Osteoblast (primary cell): ENCODE data around the gene PDCD4. TPM values are rescaled to one million over a fixed set of nuclear protein-coding genes. Genes with fewer than 3 reads are reported as not detected.
A peak's percentile ranks its signal among the peaks of the same experiment; 100 is the strongest.

Experiments
- DNase-seq: peaks from one replicate; pipeline ENCODE4 v3.0.0; 2011; ENCODE audit warnings: low spot score, mixed read lengths; ENCODE audit not compliant: insufficient read length; ENCODE audit errors: missing footprints
- H2AFZ ChIP-seq: 2 replicates; pipeline ENCODE4 v1.6.0; 2011; ENCODE audit warnings: mild to moderate bottlenecking, low read length
- H3K27ac ChIP-seq: 2 replicates; pipeline ENCODE4 v1.5.1; 2011; ENCODE audit warnings: mild to moderate bottlenecking, low read depth, low read length, moderate library complexity
- H3K27me3 ChIP-seq: 2 replicates; pipeline ENCODE4 v1.6.0; 2012; ENCODE audit warnings: mild to moderate bottlenecking, control low read depth, inconsistent platforms, low read length, moderate library complexity; ENCODE audit not compliant: insufficient read depth
- H3K36me3 ChIP-seq: 2 replicates; pipeline ENCODE4 v1.5.1; 2011; ENCODE audit warnings: mild to moderate bottlenecking, low read length, control low read depth, moderate library complexity; ENCODE audit not compliant: insufficient read depth
- H3K4me1 ChIP-seq: 2 replicates; pipeline ENCODE4 v1.5.1; 2011; ENCODE audit warnings: mild to moderate bottlenecking, low read length, control low read depth, moderate library complexity; ENCODE audit not compliant: insufficient read depth
- H3K4me2 ChIP-seq: 2 replicates; pipeline ENCODE4 v1.6.0; 2011; ENCODE audit warnings: mild to moderate bottlenecking, low read length; ENCODE audit not compliant: insufficient read depth
- H3K4me3 ChIP-seq: fragments of 200-600 bp; sonication (generic); 3 replicates; pipeline ENCODE4 v1.5.1; 2012; ENCODE audit warnings: mild to moderate bottlenecking, low read length, inconsistent platforms; ENCODE audit not compliant: insufficient read depth
- H3K79me2 ChIP-seq: 2 replicates; pipeline ENCODE4 v1.6.0; 2012; ENCODE audit warnings: mild to moderate bottlenecking, low read length, control low read depth, inconsistent platforms; ENCODE audit not compliant: insufficient read depth
- H3K9me3 ChIP-seq: 2 replicates; pipeline ENCODE4 v1.5.1; 2011; ENCODE audit warnings: low read depth, low read length, control low read depth
- H4K20me1 ChIP-seq: 2 replicates; pipeline ENCODE4 v1.6.0; 2012; ENCODE audit warnings: mild to moderate bottlenecking, low read length, control low read depth; ENCODE audit not compliant: insufficient read depth
- total RNA-seq: library from RNA; depleted of rRNA; stranded (reverse); fragments of >200 nt; gene quantifications from 2 replicates; pipeline ENCODE4 v1.2.3, GENCODE V29; 2012
- TF ChIP-seq, protein P1 (sequence below): IDR thresholded peaks from 2 replicates; pipeline ENCODE4 v1.5.1; 2011; ENCODE audit warnings: mild to moderate bottlenecking, low read depth, low read length, moderate library complexity; ENCODE audit errors: extremely low read depth

Gene PDCD4
- total RNA-seq, 1 donor: 73.8 TPM

DNA sequence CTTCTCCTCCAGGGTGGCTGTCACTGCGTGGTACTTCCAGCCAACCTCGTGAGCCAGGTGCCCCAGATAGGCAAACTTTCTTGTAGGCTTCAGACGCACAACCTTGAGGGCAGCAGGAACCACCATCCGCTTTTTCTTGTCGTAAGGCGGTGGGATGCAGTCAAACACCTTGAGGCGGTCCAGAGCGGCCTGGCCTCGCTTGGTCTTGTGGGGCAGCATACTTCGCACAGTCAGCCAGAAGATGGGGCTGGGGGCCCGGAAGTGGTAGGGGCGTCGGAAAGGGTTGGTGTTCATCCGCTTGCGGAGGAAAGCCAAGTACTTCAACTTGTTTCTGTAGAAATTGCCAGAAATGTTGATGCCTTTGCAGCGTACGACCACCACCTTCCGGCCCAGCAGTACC, 65.0 kb downstream of the PDCD4 start:
- Histone ChIP-seq H3K4me3 (no peak overlapping the region), H2AFZ (no peak overlapping the region), H3K27me3 (no peaks in the 10 kb centered on the region), H3K27ac (no peak overlapping the region), H4K20me1 (peaks cover 51% of the 10 kb centered on the region), H3K79me2 (peaks cover 96% of the 10 kb centered on the region), H3K36me3 (no peaks in the 10 kb centered on the region), H3K4me2 (no peak overlapping the region), H3K9me3 (no peaks in the 10 kb centered on the region), H3K4me1 (peaks cover 5% of the 10 kb centered on the region)
- TF ChIP-seq, protein P1, sequence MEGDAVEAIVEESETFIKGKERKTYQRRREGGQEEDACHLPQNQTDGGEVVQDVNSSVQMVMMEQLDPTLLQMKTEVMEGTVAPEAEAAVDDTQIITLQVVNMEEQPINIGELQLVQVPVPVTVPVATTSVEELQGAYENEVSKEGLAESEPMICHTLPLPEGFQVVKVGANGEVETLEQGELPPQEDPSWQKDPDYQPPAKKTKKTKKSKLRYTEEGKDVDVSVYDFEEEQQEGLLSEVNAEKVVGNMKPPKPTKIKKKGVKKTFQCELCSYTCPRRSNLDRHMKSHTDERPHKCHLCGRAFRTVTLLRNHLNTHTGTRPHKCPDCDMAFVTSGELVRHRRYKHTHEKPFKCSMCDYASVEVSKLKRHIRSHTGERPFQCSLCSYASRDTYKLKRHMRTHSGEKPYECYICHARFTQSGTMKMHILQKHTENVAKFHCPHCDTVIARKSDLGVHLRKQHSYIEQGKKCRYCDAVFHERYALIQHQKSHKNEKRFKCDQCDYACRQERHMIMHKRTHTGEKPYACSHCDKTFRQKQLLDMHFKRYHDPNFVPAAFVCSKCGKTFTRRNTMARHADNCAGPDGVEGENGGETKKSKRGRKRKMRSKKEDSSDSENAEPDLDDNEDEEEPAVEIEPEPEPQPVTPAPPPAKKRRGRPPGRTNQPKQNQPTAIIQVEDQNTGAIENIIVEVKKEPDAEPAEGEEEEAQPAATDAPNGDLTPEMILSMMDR: no peak
- no peak for DNase-seq

- no peaks in the 10 kb centered on the region for H3K9me3 ChIP-seq
- peaks cover 5% of the 10 kb centered on the region for H3K4me1 ChIP-seq
- H3K36me3 ChIP-seq: no peaks in the 10 kb centered on the region
- DNase-seq: no peak
- no peaks in the 10 kb centered on the region for H3K27me3 ChIP-seq
- peaks cover 98% of the 10 kb centered on the region for H3K79me2 ChIP-seq
- H3K27ac ChIP-seq: no peak overlapping the region
- H4K20me1 ChIP-seq: peaks cover 33% of the 10 kb centered on the region
- TF ChIP-seq, protein P1: no peak
- no peak overlapping the region for H3K4me2 ChIP-seq
- no peak overlapping the region for H2AFZ ChIP-seq
- no peak overlapping the region for H3K4me3 ChIP-seq
These were observed 67.7 kb downstream of the PDCD4 start for GRCh38 chr10:110939419-110939818.

DNA sequence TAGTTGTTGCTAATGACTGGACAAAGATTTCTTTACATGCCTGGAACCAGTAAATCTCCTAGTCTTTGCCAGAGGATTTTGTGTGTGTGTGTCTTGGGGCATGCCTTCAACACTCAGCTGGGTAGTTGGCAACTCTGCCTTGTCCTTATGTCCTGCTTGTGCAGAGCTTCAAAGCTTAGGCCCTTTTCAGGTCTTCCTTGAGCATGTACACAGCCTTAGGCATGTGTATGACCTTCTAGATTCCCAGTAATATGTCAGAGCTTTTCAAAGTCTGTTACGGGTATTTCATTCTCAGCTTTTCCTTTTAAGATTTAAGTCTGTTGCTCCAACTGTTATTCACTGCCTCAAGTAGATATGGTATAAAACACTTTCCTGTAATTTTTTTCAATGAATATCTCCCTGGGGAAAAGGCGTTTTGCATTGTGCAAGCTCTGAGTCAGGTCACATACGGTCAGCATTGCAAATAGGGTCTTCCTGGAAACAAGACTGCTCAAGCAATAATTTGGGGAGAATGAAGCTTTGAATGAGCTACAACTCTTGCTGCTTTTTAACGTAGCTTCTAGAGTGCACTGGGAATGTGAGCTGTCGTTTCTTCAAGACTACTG, 73.2 kb downstream of the PDCD4 start:
- TF ChIP-seq, protein P1: no peak
- H2AFZ ChIP-seq: no peak overlapping the region
- peak overlapping the region; percentile 21 for H3K4me3 ChIP-seq
- no peaks in the 10 kb centered on the region for H3K27me3 ChIP-seq
- H3K9me3 ChIP-seq: no peaks in the 10 kb centered on the region
- no peak for DNase-seq
- peak overlapping the region; percentile 56 for H3K4me2 ChIP-seq
- H3K4me1 ChIP-seq: peaks cover 28% of the 10 kb centered on the region
- peaks cover 95% of the 10 kb centered on the region for H3K79me2 ChIP-seq
- peaks cover 31% of the 10 kb centered on the region for H4K20me1 ChIP-seq
- peaks cover 10% of the 10 kb centered on the region for H3K36me3 ChIP-seq
- peak overlapping the region; percentile 36 for H3K27ac ChIP-seq

DNA sequence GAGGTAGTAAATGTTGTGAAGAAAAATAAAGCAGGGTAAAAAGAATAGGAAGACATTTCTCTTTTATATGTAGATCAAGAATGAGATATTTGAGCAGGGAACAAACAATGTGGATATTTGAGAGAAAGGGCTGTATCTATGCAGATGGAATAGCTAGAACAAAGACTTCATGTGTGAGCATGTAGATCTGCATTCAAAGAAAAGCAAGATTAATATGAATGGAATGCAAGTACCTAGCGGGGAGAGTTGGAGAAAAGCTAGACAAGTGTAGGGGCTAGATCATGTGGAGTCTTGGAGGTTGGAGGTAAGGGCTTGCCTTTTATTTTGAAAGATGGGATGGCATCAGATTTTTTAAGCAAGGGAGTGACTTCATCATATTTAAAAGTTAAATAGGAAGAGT, 74.8 kb downstream of the PDCD4 start:
- Histone ChIP-seq H3K4me2 (no peak overlapping the region), H3K27me3 (no peaks in the 10 kb centered on the region), H3K79me2 (peaks cover 95% of the 10 kb centered on the region), H4K20me1 (peaks cover 26% of the 10 kb centered on the region), H3K36me3 (peaks cover 10% of the 10 kb centered on the region), H3K4me1 (peaks cover 28% of the 10 kb centered on the region), H2AFZ (no peak overlapping the region), H3K4me3 (no peak overlapping the region), H3K9me3 (no peaks in the 10 kb centered on the region), H3K27ac (no peak overlapping the region)
- no peak for DNase-seq
- TF ChIP-seq, protein P1: no peak
